T-cell (primary cell): ENCODE results near the gene KIZ. TPM values are rescaled to one million over a fixed set of nuclear protein-coding genes. Genes with fewer than 3 reads are reported as not detected.

Experiments used
- ATAC-seq, 4 experiments: fragments of 200-7000 bp in 3 of 4; fragments of 150-1000 bp in 1 of 4; cut with Tn5 transposase; replicated peaks in 1 of 4; 1 replicate in 3 of 4; 2 replicates in 1 of 4; pipeline ENCODE4 v1.10.0; 2021; ENCODE audit warnings: moderate library complexity in 3 of 4, mild to moderate bottlenecking in 2 of 4, moderate number of reproducible peaks in 1 of 4
- CTCF ChIA-PET, 2 donors: fragments of 300-600 bp; sonication (Branson Sonifier 250); formaldehyde crosslinking; loops; one replicate each; lab custom pipeline; 2022; ENCODE audit warnings: antibody characterized with exemption in 2 of 2; lab: Charles Lee
- POLR2A ChIA-PET, 2 donors: fragments of 300-600 bp; sonication (Branson Sonifier 250); formaldehyde crosslinking; loops; one replicate each; lab custom pipeline; 2022; ENCODE audit warnings: antibody characterized with exemption in 2 of 2; lab: Charles Lee
- DNase-seq, 35 experiments: peaks; one replicate each; pipeline versions ENCODE4 v3.0.0 to v3.0.0-alpha.2; 2013 to 2023
- H3K27ac ChIP-seq: one replicate; pipeline ENCODE4 v1.5.1; 2013; ENCODE audit warnings: low read length
- H3K27me3 ChIP-seq, 2 experiments: replicated peaks in 1 of 2; 1 replicate in 1 of 2; 2 replicates in 1 of 2; pipeline versions ENCODE4 v1.6.1 to v1.7.0; 2013; ENCODE audit warnings: low read length in 1 of 2, mixed read lengths in 1 of 2; ENCODE audit not compliant: control insufficient read depth in 2 of 2, insufficient read depth in 2 of 2; ENCODE audit errors: extremely low read depth in 1 of 2
- H3K36me3 ChIP-seq, 2 donors: 1 replicate in 1 of 2; 2 replicates in 1 of 2; pipeline versions ENCODE4 v1.6.1 to v1.7.0; 2013; ENCODE audit warnings: low read length in 1 of 2; ENCODE audit not compliant: control insufficient read depth in 2 of 2, insufficient read depth in 1 of 2; ENCODE audit errors: extremely low read depth in 1 of 2
- H3K4me1 ChIP-seq, 2 experiments: 1 replicate in 1 of 2; 2 replicates in 1 of 2; pipeline versions ENCODE4 v1.6.1 to v1.7.0; 2013; ENCODE audit warnings: low read length in 2 of 2, mixed read lengths in 1 of 2; ENCODE audit not compliant: insufficient read depth in 2 of 2, control insufficient read depth in 1 of 2; ENCODE audit errors: extremely low read depth in 1 of 2
- H3K4me3 ChIP-seq, 2 donors: 1 replicate in 1 of 2; 2 replicates in 1 of 2; pipeline versions ENCODE4 v1.5.1 to v1.7.0; 2013; ENCODE audit warnings: mild to moderate bottlenecking in 2 of 2, low read length in 1 of 2, moderate library complexity in 1 of 2; ENCODE audit not compliant: control insufficient read depth in 1 of 2; ENCODE audit errors: extremely low read depth in 1 of 2
- H3K9me3 ChIP-seq: 2 replicates; pipeline ENCODE4 v1.7.0; 2013
- H3K27ac Mint-ChIP-seq, 2 donors: one replicate each; pipeline ENCODE4 v1.8.0; 2020 to 2021; ENCODE audit warnings: mild to moderate bottlenecking in 2 of 2, mixed read lengths in 2 of 2
- H3K27me3 Mint-ChIP-seq, 2 donors: one replicate each; pipeline ENCODE4 v1.8.0; 2021 to 2022; ENCODE audit warnings: mixed read lengths in 2 of 2
- H3K36me3 Mint-ChIP-seq: one replicate; pipeline ENCODE4 v1.8.0; 2021; ENCODE audit warnings: mixed read lengths
- H3K4me1 Mint-ChIP-seq, 3 donors: one replicate each; pipeline ENCODE4 v1.8.0; 2020 to 2022; ENCODE audit warnings: mixed read lengths in 3 of 3, mild to moderate bottlenecking in 1 of 3
- H3K4me3 Mint-ChIP-seq, 3 donors: one replicate each; pipeline ENCODE4 v1.8.0; 2020 to 2022; ENCODE audit warnings: mild to moderate bottlenecking in 3 of 3, mixed read lengths in 3 of 3, moderate library complexity in 3 of 3
- H3K9me3 Mint-ChIP-seq, 3 donors: one replicate each; pipeline ENCODE4 v1.8.0; 2020 to 2022; ENCODE audit warnings: mixed read lengths in 3 of 3
- WGBS: methylation state at CpG from one replicate; pipeline ENCODE4 v1.1.5; 2013; ENCODE audit warnings: missing lambda C conversion rate; ENCODE audit not compliant: insufficient coverage; 5-methylcytosine and 5-hydroxymethylcytosine counted together
- total RNA-seq, 35 experiments: library from RNA in 6 of 35; stranded (reverse) in 6 of 35; fragments of 120-200 nt in 1 of 35; gene quantifications; one replicate each; pipeline versions ENCODE4 v1.2.1 to v1.2.4 and lab custom pipeline; 2013 to 2026

KIZ gene
- total RNA-seq, 5 donors from 2014 or later (not counting 1 experiment from before 2014, with no cell fraction given): 30.1 to 44.0 (median 41.2) TPM

GRCh38 chr20:21181028-21181427 is 55.1 kb downstream of the KIZ start:
- 100% methylated on average over 2 of the region's 3 CpGs for WGBS
- Histone ChIP-seq H3K27me3 (no peaks in the 10 kb centered on the region), H3K4me3 (no peak overlapping the region), H3K4me1 (no peaks in the 10 kb centered on the region), H3K27ac (no peak overlapping the region), H3K36me3 (no peaks in the 10 kb centered on the region), H3K9me3 (peaks cover 2% of the 10 kb centered on the region)
- ATAC-seq (no peak), DNase-seq (no peak)
- peaks cover 0 to 13% (median 9%) of the 10 kb centered on the region in 3 donors for H3K9me3 Mint-ChIP-seq
- no peaks in the 10 kb centered on the region for H3K27me3 Mint-ChIP-seq
- peaks cover 4 to 14% (median 9%) of the 10 kb centered on the region in 3 donors for H3K4me1 Mint-ChIP-seq
- H3K36me3 Mint-ChIP-seq: peaks cover 41% of the 10 kb centered on the region
- H3K27ac Mint-ChIP-seq: no peak overlapping the region
- ChIA-PET CTCF (no interaction called here), POLR2A (interaction anchor here in 1 of 2 donors (0.5 kb wide), 1 partner anchor 366 kb away, joined by 7 read pairs; no protein-coding TSS in a partner anchor)
- H3K4me3 Mint-ChIP-seq: no peak overlapping the region

- H3K4me1 ChIP-seq: no peaks in the 10 kb centered on the region
- Mint-ChIP-seq H3K4me3 (no peak overlapping the region), H3K4me1 (peaks cover 4 to 14% (median 9%) of the 10 kb centered on the region in 3 donors), H3K27ac (no peak overlapping the region), H3K27me3 (no peaks in the 10 kb centered on the region), H3K9me3 (no peaks in the 10 kb centered on the region), H3K36me3 (peaks cover 45% of the 10 kb centered on the region)
- WGBS: no CpG with 5 or more reads among the region's 7 CpGs
- no peaks in the 10 kb centered on the region for H3K9me3 ChIP-seq
- H3K36me3 ChIP-seq: no peaks in the 10 kb centered on the region
- DNase-seq: no peak
- CTCF ChIA-PET: interaction anchor here in 1 of 2 donors (0.5 kb wide), 1 partner anchor 331 kb away, joined by 5 read pairs; no protein-coding TSS in a partner anchor
- no peak for ATAC-seq
- H3K27ac ChIP-seq: no peak overlapping the region
- no peaks in the 10 kb centered on the region for H3K27me3 ChIP-seq
- POLR2A ChIA-PET: no interaction called here
- no peak overlapping the region for H3K4me3 ChIP-seq
These were observed 57.1 kb downstream of the KIZ start for GRCh38 chr20:21182832-21183563.

DNA sequence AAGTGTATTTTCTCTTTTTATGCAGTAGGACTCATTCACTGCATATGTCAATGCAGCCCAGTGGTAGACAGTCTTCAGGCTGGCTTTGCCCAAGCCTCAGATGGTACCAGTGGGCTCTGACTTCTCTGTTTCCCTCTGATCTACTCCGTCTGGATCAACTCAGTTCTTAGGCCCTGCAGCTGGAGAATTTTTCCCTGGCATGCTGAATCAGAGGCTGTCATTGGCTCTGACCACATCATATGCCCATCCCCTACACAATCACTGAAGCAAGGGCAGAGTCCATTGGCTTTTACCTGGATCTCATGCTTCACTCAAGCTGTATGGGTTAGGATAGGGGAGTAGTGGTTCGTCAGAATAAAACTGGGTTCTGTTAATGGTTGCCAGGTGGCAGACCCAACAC is 57.8 kb downstream of the KIZ start:
- Histone ChIP-seq H3K4me1 (no peaks in the 10 kb centered on the region), H3K4me3 (no peak overlapping the region), H3K27ac (no peak overlapping the region), H3K36me3 (no peaks in the 10 kb centered on the region), H3K27me3 (no peaks in the 10 kb centered on the region), H3K9me3 (no peaks in the 10 kb centered on the region)
- peaks cover 0 to 12% (median 6%) of the 10 kb centered on the region in 3 donors for H3K4me1 Mint-ChIP-seq
- WGBS: 100% methylated on average over 1 of the region's 2 CpGs
- H3K36me3 Mint-ChIP-seq: peaks cover 46% of the 10 kb centered on the region
- DNase-seq (no peak), ATAC-seq (no peak)
- ChIA-PET CTCF (no interaction called here), POLR2A (no interaction called here)
- H3K27me3 Mint-ChIP-seq: no peaks in the 10 kb centered on the region
- no peak overlapping the region for H3K27ac Mint-ChIP-seq
- no peaks in the 10 kb centered on the region for H3K9me3 Mint-ChIP-seq
- H3K4me3 Mint-ChIP-seq: no peak overlapping the region

GRCh38 chr20:21184819-21185218 is 58.9 kb downstream of the KIZ start:
- Histone ChIP-seq H3K4me1 (no peaks in the 10 kb centered on the region), H3K4me3 (no peak overlapping the region), H3K27ac (no peak overlapping the region), H3K27me3 (no peaks in the 10 kb centered on the region), H3K36me3 (peaks cover 0 to 6% of the 10 kb centered on the region in 2 donors), H3K9me3 (no peaks in the 10 kb centered on the region)
- ChIA-PET CTCF (no interaction called here), POLR2A (no interaction called here)
- WGBS: no CpG with 5 or more reads among the region's 3 CpGs
- DNase-seq (no peak), ATAC-seq (no peak)
- H3K4me3 Mint-ChIP-seq: no peak overlapping the region
- H3K9me3 Mint-ChIP-seq: no peaks in the 10 kb centered on the region
- H3K4me1 Mint-ChIP-seq: peaks cover 0 to under 1% (median 0%) of the 10 kb centered on the region in 3 donors
- H3K36me3 Mint-ChIP-seq: peaks cover 42% of the 10 kb centered on the region
- H3K27me3 Mint-ChIP-seq: no peaks in the 10 kb centered on the region
- no peak overlapping the region for H3K27ac Mint-ChIP-seq

DNA sequence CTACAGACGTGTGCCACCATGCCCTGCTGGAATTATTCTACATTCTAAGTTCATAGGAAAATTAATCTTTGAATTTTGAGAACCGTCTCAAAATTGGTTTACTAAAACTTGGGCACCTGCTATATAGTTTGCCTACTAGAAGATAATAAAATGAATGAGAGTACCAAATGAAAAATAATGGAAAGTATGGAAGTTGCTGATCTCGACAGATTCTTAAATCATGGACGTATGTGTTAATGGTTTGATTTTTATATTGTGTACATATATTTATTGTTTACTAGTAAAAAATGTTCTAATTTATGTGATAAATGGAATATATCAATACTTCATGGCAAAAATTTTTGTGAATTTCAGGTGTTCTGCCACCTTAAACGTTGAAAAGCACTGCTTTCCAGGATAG is 60.0 kb downstream of the KIZ start:
- DNase-seq (no peak), ATAC-seq (no peak)
- no peaks in the 10 kb centered on the region for H3K4me1 ChIP-seq
- H3K36me3 Mint-ChIP-seq: peaks cover 44% of the 10 kb centered on the region
- H3K27me3 Mint-ChIP-seq: no peaks in the 10 kb centered on the region
- H3K4me3 ChIP-seq: no peak overlapping the region
- no peak overlapping the region for H3K27ac ChIP-seq
- no peaks in the 10 kb centered on the region for H3K9me3 ChIP-seq
- CTCF ChIA-PET: no interaction called here
- WGBS: no CpG with 5 or more reads among the region's 5 CpGs
- H3K4me3 Mint-ChIP-seq: no peak overlapping the region
- no peaks in the 10 kb centered on the region for H3K4me1 Mint-ChIP-seq
- peaks cover 0 to 6% of the 10 kb centered on the region in 2 donors for H3K36me3 ChIP-seq
- no peaks in the 10 kb centered on the region for H3K27me3 ChIP-seq
- no peak overlapping the region for H3K27ac Mint-ChIP-seq
- POLR2A ChIA-PET: interaction anchor here in 1 of 2 donors (0.7 kb wide), 1 partner anchor 59 kb away, joined by 7 read pairs; no protein-coding TSS in a partner anchor
- no peaks in the 10 kb centered on the region for H3K9me3 Mint-ChIP-seq

GRCh38 chr20:21189761-21190523 is 64.1 kb downstream of the KIZ start:
- 80% methylated on average over 1 of the region's 10 CpGs for WGBS
- no peaks in the 10 kb centered on the region for H3K4me1 ChIP-seq
- Mint-ChIP-seq H3K4me1 (no peaks in the 10 kb centered on the region), H3K4me3 (no peak overlapping the region), H3K27me3 (no peaks in the 10 kb centered on the region), H3K36me3 (peaks cover 36% of the 10 kb centered on the region), H3K9me3 (no peaks in the 10 kb centered on the region), H3K27ac (no peak overlapping the region)
- no peak overlapping the region for H3K27ac ChIP-seq
- no peaks in the 10 kb centered on the region for H3K9me3 ChIP-seq
- ChIA-PET CTCF (interaction anchor here in 1 of 2 donors (0.6 kb wide), 1 partner anchor 332 kb away, joined by 6 read pairs; no protein-coding TSS in a partner anchor), POLR2A (no interaction called here)
- H3K36me3 ChIP-seq: peaks cover 0 to 6% of the 10 kb centered on the region in 2 donors
- no peak for ATAC-seq
- H3K27me3 ChIP-seq: no peaks in the 10 kb centered on the region
- H3K4me3 ChIP-seq: no peak overlapping the region
- DNase-seq: no peak
